GM21367 (cell line): Measurements from ENCODE around the gene MGA.

ENCODE experiments used
- ATAC-seq: cut with Tn5 transposase; IDR thresholded peaks from one replicate; pipeline ENCODE4 v1.9.1; 2021; ENCODE audit not compliant: unreplicated experiment

The MGA gene

DNA sequence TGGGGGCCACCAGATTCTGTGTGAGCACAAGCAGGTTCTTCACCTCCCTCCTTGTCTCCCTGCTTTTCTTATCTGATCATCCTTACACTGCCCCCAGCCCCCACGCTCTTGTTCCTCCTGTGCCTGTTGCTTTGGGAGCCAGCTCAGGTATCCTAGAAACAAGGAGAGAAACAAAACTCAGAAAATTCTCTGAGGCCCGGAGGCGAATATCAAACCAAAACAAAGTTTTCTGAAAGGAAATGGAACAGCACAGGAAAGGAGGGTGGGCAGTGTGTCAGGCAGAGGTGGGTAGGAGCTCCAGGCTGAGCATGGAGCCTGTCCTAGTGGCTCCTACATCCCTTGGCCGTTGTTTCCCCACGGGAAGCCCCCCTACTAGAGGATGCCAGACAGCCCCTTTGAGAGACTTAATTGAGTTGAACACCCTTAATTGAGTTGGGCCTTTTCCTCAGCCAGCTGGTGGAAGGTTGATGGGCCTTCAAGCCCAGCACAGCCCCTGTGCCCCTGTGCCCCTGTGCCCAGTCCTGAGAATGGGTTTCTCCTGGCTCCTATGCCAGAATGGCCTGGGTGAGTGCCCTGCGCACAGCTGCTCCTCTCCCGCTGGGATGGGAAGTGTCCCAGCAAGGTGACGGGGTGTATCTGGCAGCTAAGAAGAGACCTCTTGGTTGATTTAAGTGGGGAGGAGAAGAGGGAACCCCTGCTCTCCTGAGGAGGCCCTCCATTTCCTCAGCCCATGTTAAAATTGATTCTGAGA is 144.9 kb downstream of the MGA start:
- ATAC-seq = no peak

DNA sequence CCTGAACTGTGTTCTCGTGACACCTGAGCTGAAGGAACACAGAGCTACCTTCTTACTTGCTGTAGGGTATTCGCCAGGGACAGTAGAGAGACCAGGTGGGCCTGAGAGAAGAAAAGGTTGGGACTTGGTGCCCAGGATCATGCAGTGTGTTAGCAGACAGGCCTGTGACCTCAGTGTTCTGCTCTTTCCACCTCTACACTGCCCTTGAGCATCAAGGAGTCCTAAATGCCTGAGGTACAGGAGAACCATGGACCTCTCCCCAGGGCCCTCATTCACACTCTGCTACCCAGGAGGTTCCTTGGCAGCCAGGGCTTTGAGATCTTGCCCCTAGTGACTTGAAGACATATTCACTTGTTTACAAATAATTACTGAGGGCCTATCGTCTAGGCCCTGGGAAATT is 145.5 kb downstream of the MGA start:
- no peak for ATAC-seq

DNA sequence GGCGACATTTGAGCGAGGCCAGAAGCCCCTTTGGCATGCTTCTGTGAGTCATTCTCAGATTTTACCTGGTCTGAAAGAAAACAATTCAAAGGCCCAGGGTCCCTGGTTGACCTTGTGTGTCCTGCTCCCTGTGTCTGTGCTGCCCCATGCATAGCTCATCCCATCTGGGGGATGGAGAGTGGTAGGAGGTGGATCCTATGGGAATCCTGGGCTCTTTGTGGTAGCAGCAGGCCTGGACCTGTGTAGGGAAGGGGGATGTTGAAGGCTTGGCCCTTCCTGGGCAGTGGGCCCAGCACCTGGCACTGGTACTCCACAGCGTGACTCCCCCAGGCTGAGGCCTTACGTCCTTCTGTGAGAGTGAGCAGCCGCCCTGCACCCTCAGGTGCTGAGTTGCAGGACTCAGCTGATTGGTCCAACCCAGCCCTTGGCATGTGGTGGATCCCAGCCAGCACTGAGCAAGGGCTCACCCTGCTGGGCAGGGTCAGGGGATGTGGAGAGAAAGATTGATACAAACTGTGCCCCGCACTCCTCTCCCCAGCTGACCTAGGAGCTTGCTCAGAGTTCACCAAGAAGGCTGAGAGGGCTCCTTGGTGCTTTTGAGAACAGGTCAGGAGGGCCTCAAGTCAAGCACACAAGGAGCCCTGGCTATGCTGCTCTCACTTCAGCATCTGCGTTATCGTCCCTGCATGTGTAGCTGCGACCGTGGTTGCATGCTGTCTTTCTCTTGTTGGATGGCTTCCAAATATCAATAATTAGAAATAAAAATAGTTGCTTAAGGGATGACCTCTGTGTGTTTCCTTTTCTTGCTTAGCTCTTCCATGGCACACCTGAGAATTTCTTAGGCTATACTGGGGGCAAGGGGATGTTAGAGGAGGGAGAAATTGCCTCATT is 146.3 kb downstream of the MGA start:
- ATAC-seq = no peak

DNA sequence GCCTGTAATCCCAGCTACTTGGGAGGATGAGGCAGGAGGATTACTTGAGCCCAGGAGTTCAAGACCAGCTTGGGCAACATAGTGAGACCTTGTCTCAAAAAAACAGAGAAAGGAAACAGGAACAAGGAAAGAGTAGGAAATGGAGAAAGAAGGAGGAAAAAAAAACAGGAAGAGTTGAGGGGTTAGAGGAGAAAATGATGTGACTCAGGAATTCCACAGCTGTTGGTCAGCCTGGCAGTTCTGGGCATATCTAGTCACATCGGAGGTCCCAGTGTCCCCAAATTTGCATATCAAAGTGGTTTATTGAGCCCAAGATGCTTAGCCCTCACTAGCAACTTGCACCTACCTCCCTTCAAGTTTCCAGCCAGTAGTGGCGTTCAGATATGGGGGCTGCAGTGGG is 148.9 kb downstream of the MGA start:
- no peak for ATAC-seq

DNA sequence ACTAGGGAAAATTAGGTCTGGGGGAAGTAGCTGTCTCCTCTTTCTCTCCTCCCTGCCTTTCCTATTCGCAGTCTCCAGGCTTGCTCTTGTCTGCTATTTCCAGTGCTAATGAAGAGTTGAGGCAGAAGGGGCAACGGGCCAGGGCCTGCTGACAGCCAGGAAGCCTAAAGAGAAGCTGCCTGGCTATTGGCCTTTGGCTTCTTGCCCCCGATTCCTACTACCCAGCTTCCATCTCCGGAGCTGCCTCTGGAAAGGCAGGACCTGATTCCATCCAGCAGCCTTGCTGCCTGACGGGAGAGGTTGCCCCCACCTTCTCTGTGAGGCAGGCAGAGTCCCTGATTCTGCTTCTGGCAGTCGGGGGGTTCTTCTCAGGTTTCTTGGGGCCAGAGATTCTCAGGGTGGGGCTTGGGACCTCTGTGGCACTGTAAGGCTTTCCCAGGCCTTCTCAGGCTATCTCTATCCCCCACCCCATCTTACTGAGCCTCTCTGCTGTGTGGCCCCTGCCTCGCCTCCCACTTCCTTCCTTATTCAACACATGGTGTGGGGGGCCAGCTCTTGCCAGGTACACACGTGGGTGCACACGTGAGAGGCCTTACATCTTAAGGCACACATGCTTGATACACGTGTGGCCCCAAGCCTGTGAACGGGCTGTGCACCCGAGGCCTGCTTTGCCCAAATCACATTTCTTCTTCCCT is 149.5 kb downstream of the MGA start:
- no peak for ATAC-seq

DNA sequence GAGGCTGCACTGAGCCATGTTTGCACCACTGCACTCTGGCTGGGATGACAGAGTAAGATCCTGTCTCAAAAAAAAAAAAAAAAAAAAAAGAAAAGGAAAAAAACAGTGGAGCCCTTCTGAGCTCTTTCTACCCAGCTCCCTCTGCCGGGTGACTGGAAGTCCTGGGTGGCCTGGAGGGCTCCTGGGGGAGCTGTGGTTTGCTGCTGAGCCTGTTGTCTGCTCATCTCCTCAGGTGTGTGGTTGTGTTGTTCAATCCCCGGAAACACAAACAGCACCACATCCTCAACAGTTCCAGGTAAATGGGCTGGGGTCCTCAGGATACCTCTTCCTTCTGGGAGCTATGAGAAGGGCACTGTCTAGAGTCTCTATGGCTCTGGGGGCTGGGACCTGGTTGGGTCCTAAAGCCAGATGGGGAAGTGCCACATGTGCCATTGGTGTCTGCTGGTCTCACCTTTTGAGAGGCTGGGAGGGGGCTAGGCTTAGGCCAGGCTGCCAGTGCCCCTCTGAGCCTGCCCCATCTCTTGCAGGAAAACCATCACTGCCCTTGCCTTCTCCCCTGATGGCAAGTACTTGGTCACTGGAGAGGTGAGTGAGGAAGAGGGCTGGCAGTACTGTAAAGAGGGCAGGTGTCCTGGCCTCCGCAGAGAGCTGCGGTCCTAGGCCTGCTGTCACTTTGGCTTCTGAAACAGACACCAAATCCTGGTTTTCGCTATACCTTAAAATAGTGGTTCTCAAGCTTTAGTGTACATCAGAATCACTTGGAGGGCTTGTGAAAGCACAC is 150.6 kb downstream of the MGA start:
- ATAC-seq = no peak

DNA sequence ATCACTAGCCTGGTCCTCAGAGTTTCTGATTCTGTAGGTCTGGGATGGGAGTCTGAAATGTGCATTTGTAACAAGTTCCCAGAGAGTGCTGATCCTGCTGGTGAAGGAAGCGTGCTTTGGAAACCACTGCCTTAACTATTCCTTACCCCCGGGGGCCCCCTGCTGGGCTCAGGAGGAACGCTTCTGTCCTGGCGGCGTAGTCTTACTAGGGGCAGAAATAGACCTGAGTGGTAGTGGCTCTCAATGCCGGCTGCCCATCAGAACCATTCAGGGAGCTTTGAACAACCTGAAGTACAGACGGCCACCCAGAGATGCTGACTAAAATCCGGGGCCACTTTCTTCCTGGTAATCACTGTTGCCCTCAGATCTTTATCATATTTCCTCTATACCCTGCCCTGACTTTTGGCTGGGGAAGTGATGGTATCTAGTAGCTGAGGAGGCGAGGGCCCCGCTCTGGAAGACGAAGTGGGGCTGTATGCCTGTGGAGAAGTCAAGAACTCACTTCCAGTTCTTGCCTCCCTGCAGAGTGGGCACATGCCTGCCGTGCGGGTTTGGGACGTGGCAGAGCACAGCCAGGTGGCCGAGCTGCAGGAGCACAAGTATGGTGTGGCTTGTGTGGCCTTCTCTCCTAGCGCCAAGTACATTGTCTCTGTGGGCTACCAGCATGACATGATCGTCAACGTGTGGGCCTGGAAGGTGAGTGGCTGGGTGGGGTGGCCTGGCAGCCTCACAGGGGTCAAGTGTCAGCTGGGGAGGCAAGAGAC is 151.4 kb downstream of the MGA start:
- ATAC-seq = no peak

DNA sequence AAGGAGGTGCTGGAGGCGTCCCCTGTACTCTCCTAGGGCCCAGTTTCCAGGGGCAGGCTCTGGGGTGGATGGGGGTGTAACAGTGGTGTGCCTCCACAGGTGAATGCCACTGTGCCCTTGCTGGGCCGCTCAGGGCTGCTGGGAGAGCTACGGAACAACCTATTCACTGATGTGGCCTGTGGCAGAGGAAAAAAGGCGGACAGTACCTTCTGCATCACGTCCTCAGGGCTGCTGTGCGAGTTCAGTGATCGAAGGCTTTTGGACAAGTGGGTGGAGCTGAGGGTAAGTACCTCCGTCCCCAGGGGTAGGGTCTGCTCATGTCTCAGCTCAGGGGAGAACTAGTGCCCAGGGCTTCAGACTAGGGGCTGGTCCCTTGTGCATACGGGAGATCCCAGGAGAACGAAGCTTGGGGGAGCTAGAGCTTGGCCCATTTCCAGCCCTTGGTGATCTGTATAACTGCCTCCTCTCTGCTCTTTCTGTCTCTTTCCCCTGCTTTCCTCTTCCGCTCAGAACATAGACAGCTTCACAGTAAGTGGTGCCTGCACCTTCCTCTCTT is 152.7 kb downstream of the MGA start:
- ATAC-seq = no peak

DNA sequence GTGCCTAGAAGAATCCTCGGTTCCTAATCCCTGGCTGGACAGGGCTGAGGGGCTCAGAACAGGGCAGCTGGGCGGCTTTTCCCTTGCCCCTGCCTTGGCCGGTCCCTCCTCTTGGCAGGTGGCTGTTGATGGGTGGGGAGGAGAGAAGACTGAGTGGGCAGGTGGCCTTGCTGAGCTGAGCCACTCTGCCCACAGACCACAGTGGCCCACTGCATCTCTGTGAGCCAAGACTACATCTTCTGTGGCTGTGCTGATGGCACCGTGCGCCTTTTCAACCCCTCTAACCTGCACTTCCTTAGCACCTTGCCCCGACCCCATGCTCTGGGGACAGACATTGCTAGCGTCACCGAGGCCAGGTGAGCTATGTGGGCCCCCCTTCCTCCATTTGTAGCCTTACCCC is 153.2 kb downstream of the MGA start:
- ATAC-seq = no peak

DNA sequence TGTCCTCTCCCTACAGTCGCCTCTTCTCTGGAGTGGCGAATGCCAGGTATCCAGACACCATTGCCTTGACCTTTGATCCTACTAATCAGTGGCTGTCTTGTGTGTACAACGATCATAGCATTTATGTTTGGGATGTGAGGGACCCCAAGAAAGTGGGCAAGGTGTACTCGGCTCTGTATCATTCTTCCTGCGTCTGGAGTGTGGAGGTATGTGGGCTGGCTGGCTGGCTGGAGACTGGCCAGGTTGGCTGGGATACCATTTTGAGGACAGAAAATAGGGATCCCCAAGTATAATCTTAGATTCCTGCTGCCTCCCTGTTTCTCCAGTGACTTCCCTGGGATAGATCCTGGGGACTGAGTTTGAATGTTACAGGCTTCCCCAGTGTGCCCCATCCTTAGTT is 154.3 kb downstream of the MGA start:
- ATAC-seq = no peak

DNA sequence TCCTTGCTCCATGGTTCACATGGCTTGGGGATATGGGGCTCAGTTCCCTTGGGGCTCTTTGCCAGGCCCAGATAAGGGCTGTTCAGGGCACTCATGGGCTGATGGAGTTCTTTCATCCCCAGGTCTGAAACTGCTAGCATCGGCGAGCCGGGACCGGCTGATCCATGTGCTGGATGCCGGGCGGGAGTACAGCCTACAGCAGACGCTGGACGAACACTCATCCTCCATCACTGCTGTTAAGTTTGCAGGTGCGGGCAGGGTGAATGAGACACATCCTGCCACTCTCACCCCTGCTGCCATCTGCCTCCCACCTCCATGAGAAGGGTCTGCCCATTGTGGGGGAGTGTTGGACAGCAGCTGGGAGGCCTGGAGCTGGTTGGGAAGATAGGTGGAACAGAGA is 156.6 kb downstream of the MGA start:
- no peak for ATAC-seq

DNA sequence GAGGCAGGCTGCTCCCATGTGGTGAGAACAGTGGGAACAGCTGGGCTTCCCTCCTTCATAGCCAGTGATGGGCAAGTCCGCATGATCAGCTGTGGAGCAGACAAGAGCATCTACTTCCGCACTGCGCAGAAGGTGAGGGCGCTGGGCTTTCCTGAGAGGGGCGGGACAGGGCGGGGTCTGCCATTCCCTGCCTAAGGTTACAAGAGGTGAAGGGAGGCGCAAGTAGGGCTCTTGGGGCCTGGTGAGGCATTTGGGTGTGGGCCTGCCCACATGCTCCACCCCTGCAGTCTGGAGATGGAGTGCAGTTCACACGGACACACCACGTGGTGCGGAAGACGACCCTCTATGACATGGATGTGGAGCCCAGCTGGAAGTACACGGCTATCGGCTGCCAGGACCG is 157.1 kb downstream of the MGA start:
- no peak for ATAC-seq

DNA sequence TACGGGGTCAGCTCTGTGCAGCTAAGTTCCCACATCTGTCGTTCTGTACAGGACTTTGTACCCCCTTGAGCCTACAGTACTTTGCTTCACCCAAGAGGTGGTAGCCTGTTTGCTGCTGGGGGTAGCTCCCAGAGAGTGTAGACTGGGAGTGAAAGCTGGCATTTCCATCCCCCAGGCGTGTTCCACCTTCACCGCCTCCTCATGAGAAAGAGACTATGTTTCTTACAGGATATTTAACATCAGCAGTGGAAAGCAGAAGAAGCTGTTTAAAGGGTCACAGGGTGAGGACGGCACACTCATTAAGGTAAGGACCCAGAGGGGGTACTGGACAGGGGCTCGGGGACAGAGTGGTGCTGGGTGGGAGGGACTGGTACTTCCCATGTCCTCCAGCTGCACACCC is 157.6 kb downstream of the MGA start:
- no peak for ATAC-seq

DNA sequence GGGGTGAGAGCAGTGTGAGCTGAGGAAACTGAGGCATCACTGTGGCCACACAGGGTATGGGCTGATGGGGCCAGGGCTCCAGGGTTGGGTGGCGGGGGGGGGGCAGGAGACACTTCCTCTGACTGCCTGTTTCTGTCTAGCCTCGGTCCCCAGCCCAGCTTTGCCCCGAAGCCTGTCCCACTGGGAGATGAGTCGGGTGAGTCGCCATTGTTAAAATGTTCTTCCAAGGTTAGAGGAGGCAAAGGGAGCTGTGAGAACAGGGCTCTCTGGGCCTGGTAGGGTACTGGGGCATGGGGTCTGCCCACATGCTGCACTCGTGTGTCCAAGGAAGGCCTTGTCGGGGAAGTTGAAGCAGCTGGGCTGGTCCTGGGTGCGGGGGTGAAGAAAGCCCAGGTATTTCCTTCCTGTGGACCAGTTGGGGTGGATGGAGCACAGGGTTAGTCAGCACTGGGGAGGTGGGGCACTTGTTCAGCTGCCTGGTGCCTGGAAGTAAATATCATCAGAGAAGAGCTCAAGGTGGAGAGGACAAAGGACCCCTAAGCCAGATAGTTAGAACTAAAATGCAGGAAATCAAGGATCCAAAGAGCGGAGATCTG is 159.3 kb downstream of the MGA start:
- ATAC-seq = no peak

DNA sequence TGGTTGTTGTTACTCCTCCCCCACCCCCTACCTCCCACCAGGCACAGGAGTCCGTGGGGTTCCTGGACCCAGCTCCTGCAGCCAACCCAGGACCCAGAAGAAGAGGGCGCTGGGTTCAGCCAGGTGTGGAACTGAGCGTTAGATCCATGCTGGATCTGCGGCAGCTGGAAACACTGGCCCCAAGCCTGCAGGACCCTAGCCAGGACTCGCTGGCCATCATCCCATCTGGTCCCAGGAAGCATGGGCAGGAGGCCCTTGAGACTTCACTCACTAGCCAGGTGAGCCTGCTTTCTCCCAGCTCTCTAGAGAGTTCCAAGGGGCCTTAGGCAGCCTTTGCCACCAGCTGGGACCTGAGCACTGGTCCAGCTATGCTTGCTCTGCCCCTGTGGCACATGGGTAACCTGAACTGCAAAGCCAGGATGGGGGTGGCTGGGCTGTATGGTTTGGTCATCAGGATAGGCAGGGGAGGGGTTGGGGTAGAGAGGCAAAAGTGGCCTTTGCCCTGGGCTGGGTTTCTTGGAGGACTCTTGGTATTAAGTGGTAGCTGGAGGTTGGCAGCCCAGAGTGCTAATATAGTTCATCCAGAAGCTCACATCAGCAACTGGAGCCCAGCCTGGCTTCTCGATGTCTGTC is 160.7 kb downstream of the MGA start:
- no peak for ATAC-seq

DNA sequence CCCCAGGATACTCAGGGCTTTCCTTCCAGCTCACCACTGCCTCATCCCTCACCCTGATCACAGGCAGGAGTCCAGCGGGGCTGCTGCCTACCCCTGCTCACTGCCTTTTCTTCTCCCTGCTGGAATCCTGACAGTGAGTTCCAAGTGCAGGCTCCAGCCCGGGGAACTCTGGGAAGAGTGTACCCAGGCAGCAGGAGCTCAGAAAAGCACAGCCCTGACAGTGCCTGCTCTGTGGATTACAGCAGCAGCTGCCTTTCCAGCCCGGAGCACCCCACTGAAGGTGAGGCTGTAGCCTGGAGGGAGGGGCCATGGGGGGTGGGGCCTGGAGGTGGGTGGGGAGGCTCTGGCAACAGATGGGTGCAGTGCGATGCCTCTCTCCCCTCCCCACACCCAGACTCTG is 161.6 kb downstream of the MGA start:
- ATAC-seq = no peak

DNA sequence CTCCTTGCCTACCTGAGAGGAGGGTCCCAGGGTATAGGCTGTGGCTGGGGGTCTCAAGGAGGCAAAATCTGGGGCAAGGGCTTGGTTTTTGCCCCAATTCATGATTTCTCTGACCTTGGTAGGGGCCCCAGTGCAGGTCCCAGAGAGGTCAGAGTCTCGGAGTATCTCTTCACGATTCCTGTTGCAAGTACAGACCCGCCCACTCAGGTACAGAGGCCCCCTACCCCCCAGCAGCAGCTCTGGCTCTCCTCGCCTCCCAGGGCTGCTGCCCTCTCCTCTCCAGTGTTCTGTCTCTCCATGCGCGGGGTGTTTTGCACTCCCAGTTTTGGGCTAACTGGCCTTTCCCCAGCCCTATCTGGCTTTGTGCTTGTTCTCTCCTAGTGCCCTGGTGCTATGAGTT is 162.3 kb downstream of the MGA start:
- no peak for ATAC-seq
